HepG2 (cell line): Measurements from ENCODE around the gene EFEMP2. TPM values are rescaled to one million over a fixed set of nuclear protein-coding genes. Genes with fewer than 3 reads are reported as not detected.

Experiments
- ELK4 ChIP-seq: sonication (generic); formaldehyde crosslinking; IDR thresholded peaks from 2 replicates; pipeline ENCODE4 v1.9.0; 2021; ENCODE audit warnings: missing genetic modification reagents, borderline replicate concordance
- HINFP ChIP-seq: sonication (generic); formaldehyde crosslinking; IDR thresholded peaks from 2 replicates; pipeline ENCODE4 v1.4.0; 2020; ENCODE audit warnings: low read depth, mild to moderate bottlenecking, missing genetic modification reagents
- HNF1B ChIP-seq: sonication (generic); formaldehyde crosslinking; IDR thresholded peaks from 2 replicates; pipeline ENCODE4 v1.5.1; 2020; ENCODE audit warnings: mild to moderate bottlenecking, moderate library complexity, missing genetic modification reagents
- HNRNPLL ChIP-seq: fragments of 200-400 bp; formaldehyde crosslinking; IDR thresholded peaks from 2 replicates; pipeline ENCODE4 v1.6.1; 2017; ENCODE audit warnings: mild to moderate bottlenecking, low read depth, low read length; ENCODE audit not compliant: poor library complexity, severe bottlenecking
- KAT7 ChIP-seq: IDR thresholded peaks from 2 replicates; pipeline ENCODE4 v1.6.1; 2018; ENCODE audit warnings: borderline replicate concordance, missing compliant biosample characterization
- KDM2A ChIP-seq: sonication (generic); formaldehyde crosslinking; IDR thresholded peaks from 2 replicates; pipeline ENCODE4 v1.4.0; 2020; ENCODE audit warnings: low read depth, missing genetic modification reagents, borderline replicate concordance
- SKI ChIP-seq: fragments of 450-650 bp; IDR thresholded peaks from one replicate; pipeline ENCODE4 v1.6.1; 2018; ENCODE audit warnings: mild to moderate bottlenecking; ENCODE audit not compliant: partially characterized antibody
- SP4 ChIP-seq: sonication (generic); formaldehyde crosslinking; IDR thresholded peaks from 2 replicates; pipeline ENCODE4 v1.8.1; 2023; ENCODE audit warnings: mild to moderate bottlenecking, missing genetic modification reagents
- ZFP90 ChIP-seq: sonication (generic); formaldehyde crosslinking; IDR thresholded peaks from 2 replicates; pipeline ENCODE4 v1.8.0; 2022; ENCODE audit warnings: missing genetic modification reagents, mild to moderate bottlenecking, inconsistent platforms, borderline replicate concordance
- ZFX ChIP-seq: sonication (generic); formaldehyde crosslinking; IDR thresholded peaks from 2 replicates; pipeline ENCODE4 v1.4.0; 2020; ENCODE audit warnings: mild to moderate bottlenecking, low read depth, missing genetic modification reagents, moderate library complexity
- ZNF589 ChIP-seq: sonication (generic); formaldehyde crosslinking; conservative IDR thresholded peaks from 2 replicates; pipeline ENCODE4 v1.8.0; 2022; ENCODE audit warnings: mild to moderate bottlenecking, moderate library complexity, missing genetic modification reagents
- ZNF780A ChIP-seq: sonication (generic); formaldehyde crosslinking; IDR thresholded peaks from 2 replicates; pipeline ENCODE4 v1.8.0; 2022; ENCODE audit warnings: mild to moderate bottlenecking, missing genetic modification reagents, moderate library complexity
- polyA plus RNA-seq, 8 experiments: library from polyadenylated mRNA; depleted of rRNA in 3 of 8; stranded (reverse) in 7 of 8; unstranded in 1 of 8; fragments of >200 nt; fragmentation: Illumina TruSeq in 4 of 8; extraction: Trizol in 4 of 8; gene quantifications; 2 replicates each; pipeline versions ENCODE4 v1.2.1 to v1.2.3, GENCODE V29; 2011 to 2016; ENCODE audit warnings: low read depth in 4 of 8, missing spikeins in 1 of 8, mixed read lengths in 1 of 8; ENCODE audit not compliant: insufficient read depth in 1 of 8
- total RNA-seq, 5 experiments: library from RNA; depleted of rRNA; stranded (reverse); fragments of >200 nt; fragmentation: Illumina TruSeq; extraction: Trizol; gene quantifications; 2 replicates each; pipeline ENCODE4 v1.2.3, GENCODE V29; 2016; ENCODE audit warnings: low read depth in 1 of 5
- TF ChIP-seq, protein P1 (sequence below): sonication (generic); formaldehyde crosslinking; IDR thresholded peaks from 2 replicates; pipeline ENCODE4 v1.4.0; 2020; ENCODE audit warnings: missing genetic modification reagents
- TF ChIP-seq, protein P2 (sequence below), 2 experiments: sonication (generic) in 1 of 2; formaldehyde crosslinking in 1 of 2; IDR thresholded peaks; 2 replicates each; pipeline versions ENCODE4 v1.4.0 to v1.6.1; 2018 to 2020; ENCODE audit warnings: missing genetic modification reagents in 2 of 2, borderline replicate concordance in 1 of 2, low read depth in 1 of 2, mild to moderate bottlenecking in 1 of 2, missing biosample characterization in 1 of 2
- TF ChIP-seq, protein P3 (sequence below): sonication (generic); formaldehyde crosslinking; IDR thresholded peaks from 2 replicates; pipeline ENCODE4 v1.4.0; 2020; ENCODE audit warnings: missing genetic modification reagents
- TF ChIP-seq, protein P4 (sequence below): sonication (generic); formaldehyde crosslinking; IDR thresholded peaks from 2 replicates; pipeline ENCODE4 v1.5.0; 2020; ENCODE audit warnings: mild to moderate bottlenecking, missing genetic modification reagents

The EFEMP2 gene
- total and polyA plus RNA-seq, 2 of the 13 experiments (the other 11 are each of a cell fraction or from before 2014, with no cell fraction given): 7.4 to 29.7 TPM

DNA sequence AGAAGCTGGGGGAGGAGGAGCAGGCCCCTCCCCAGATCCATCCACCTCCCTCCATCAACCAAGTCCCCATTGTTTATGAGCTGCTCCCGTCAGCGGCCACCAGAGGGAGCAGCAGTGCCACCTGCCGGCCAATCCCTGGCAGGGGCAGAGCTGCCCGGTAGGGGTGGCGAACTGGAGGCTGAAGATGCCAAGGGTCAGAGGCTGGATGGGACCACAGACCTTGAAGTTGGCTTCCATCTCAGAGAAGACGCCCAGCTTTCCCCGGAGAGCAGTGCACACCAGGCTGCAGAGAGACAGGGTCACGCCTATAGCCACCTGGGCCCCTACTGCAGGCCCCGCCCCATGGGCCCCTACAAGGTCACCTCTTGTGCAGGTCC lies 12.1 kb upstream of the EFEMP2 start (continued):
- TF ChIP-seq, protein P1, sequence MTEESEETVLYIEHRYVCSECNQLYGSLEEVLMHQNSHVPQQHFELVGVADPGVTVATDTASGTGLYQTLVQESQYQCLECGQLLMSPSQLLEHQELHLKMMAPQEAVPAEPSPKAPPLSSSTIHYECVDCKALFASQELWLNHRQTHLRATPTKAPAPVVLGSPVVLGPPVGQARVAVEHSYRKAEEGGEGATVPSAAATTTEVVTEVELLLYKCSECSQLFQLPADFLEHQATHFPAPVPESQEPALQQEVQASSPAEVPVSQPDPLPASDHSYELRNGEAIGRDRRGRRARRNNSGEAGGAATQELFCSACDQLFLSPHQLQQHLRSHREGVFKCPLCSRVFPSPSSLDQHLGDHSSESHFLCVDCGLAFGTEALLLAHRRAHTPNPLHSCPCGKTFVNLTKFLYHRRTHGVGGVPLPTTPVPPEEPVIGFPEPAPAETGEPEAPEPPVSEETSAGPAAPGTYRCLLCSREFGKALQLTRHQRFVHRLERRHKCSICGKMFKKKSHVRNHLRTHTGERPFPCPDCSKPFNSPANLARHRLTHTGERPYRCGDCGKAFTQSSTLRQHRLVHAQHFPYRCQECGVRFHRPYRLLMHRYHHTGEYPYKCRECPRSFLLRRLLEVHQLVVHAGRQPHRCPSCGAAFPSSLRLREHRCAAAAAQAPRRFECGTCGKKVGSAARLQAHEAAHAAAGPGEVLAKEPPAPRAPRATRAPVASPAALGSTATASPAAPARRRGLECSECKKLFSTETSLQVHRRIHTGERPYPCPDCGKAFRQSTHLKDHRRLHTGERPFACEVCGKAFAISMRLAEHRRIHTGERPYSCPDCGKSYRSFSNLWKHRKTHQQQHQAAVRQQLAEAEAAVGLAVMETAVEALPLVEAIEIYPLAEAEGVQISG (CRISPR knock-in tag): peak; percentile 73
- TF ChIP-seq, protein P2, sequence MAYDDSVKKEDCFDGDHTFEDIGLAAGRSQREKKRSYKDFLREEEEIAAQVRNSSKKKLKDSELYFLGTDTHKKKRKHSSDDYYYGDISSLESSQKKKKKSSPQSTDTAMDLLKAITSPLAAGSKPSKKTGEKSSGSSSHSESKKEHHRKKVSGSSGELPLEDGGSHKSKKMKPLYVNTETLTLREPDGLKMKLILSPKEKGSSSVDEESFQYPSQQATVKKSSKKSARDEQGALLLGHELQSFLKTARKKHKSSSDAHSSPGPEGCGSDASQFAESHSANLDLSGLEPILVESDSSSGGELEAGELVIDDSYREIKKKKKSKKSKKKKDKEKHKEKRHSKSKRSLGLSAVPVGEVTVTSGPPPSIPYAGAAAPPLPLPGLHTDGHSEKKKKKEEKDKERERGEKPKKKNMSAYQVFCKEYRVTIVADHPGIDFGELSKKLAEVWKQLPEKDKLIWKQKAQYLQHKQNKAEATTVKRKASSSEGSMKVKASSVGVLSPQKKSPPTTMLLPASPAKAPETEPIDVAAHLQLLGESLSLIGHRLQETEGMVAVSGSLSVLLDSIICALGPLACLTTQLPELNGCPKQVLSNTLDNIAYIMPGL (CRISPR knock-in tag; IDR thresholded peaks at IDR 0.05; ENCODE audit: borderline replicate concordance in 1 of 2, low read depth in 1 of 2): peak; percentile 85 to 90; a peak in 3 of 4 replicates
- TF ChIP-seq ZFX (CRISPR knock-in tag): peak; percentile 18; the same call in 1 of the 2 replicates
- TF ChIP-seq ZNF589 (CRISPR knock-in tag): no peak
- no peak for TF ChIP-seq HINFP (CRISPR knock-in tag)
- no peak for TF ChIP-seq KAT7 (CRISPR knock-in tag)
- TF ChIP-seq KDM2A: peak; percentile 78
- peak; percentile 19 for TF ChIP-seq HNRNPLL
- TF ChIP-seq ZNF780A (CRISPR knock-in tag): no peak
- no peak for TF ChIP-seq SKI
- TF ChIP-seq, protein P3, sequence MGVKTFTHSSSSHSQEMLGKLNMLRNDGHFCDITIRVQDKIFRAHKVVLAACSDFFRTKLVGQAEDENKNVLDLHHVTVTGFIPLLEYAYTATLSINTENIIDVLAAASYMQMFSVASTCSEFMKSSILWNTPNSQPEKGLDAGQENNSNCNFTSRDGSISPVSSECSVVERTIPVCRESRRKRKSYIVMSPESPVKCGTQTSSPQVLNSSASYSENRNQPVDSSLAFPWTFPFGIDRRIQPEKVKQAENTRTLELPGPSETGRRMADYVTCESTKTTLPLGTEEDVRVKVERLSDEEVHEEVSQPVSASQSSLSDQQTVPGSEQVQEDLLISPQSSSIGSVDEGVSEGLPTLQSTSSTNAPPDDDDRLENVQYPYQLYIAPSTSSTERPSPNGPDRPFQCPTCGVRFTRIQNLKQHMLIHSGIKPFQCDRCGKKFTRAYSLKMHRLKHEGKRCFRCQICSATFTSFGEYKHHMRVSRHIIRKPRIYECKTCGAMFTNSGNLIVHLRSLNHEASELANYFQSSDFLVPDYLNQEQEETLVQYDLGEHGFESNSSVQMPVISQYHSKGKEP (CRISPR knock-in tag): no peak
- TF ChIP-seq, protein P4, sequence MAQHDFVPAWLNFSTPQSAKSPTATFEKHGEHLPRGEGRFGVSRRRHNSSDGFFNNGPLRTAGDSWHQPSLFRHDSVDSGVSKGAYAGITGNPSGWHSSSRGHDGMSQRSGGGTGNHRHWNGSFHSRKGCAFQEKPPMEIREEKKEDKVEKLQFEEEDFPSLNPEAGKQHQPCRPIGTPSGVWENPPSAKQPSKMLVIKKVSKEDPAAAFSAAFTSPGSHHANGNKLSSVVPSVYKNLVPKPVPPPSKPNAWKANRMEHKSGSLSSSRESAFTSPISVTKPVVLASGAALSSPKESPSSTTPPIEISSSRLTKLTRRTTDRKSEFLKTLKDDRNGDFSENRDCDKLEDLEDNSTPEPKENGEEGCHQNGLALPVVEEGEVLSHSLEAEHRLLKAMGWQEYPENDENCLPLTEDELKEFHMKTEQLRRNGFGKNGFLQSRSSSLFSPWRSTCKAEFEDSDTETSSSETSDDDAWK (CRISPR knock-in tag): no peak
- TF ChIP-seq ELK4 (CRISPR knock-in tag): no peak
- TF ChIP-seq SP4: 0 out of 2 replicates have a peak, but pooled peaks have one; percentile 23
- peak; percentile 66; the same call in 1 of the 2 replicates for TF ChIP-seq HNF1B (CRISPR knock-in tag)
- TF ChIP-seq ZFP90: no peak
